ENCODE results near the gene NEGR1. TPM values are rescaled to one million over a fixed set of nuclear protein-coding genes. Genes with fewer than 3 reads are reported as not detected.

The NEGR1 gene
- polyA plus RNA-seq, 3 donors from 2014 or later: 1.7 TPM; not detected in 2

DNA sequence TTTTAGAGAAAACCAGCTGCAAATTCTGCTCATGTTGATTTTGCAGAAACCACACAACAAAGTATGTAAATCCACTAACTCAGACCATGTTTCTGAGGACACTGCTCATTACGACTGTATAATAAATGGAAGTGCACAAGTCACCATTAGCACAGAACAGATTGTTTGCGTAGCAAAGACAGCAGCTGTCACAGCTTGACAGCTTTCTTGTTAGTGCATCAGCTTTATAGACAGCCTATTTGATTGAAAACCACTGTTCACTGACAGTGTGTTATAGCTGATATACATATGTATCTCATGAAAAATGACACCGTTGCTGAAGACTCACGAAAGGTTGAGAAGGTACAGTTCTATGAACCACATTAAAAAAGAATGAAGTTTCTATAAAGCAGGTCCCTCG lies 641.3 kb downstream of the NEGR1 start:
- H3K9me3 Mint-ChIP-seq: peaks cover 0 to 36% (median 4%) of the 10 kb centered on the region in 6 donors
- no peaks in the 10 kb centered on the region for H3K4me1 Mint-ChIP-seq
- no peak overlapping the region for H3K4me3 Mint-ChIP-seq
- H3K36me3 Mint-ChIP-seq: no peaks in the 10 kb centered on the region
- H3K27ac Mint-ChIP-seq: no peak overlapping the region
- H3K27me3 Mint-ChIP-seq (ENCODE audit: low read depth in 3 of 3): peaks cover 0 to 2% (median 0%) of the 10 kb centered on the region in 3 donors
- no peak for DNase-seq

DNA sequence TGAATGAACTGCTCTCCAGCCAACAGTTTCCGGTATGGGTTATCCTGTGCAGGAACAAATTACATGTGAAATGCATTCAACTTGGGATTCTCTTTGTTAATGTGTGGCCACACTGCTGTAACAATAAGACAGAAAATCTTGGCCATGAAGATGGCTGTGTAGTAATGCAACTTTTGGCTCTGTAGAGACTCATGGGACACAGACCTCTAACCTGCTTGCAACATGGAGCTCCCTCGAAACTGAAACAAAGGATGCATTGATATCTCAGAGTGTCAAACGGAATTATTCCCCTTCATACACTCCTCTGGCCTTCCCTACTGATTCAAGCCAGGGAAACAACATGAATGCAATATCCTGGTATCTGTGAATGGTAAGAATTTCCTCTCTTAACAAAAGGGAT lies 642.2 kb downstream of the NEGR1 start:
- no peaks in the 10 kb centered on the region for H3K4me1 Mint-ChIP-seq
- no peak for DNase-seq
- H3K27me3 Mint-ChIP-seq (ENCODE audit: low read depth in 3 of 3): peaks cover 0 to 2% (median 0%) of the 10 kb centered on the region in 3 donors
- H3K9me3 Mint-ChIP-seq: peaks cover 2 to 37% (median 5%) of the 10 kb centered on the region in 6 donors
- no peak overlapping the region for H3K4me3 Mint-ChIP-seq
- no peak overlapping the region for H3K27ac Mint-ChIP-seq
- H3K36me3 Mint-ChIP-seq: no peaks in the 10 kb centered on the region

- H3K36me3 Mint-ChIP-seq: no peaks in the 10 kb centered on the region
- H3K27me3 Mint-ChIP-seq (ENCODE audit: low read depth in 3 of 3): peaks cover 0 to 1% (median 0%) of the 10 kb centered on the region in 3 donors
- H3K9me3 Mint-ChIP-seq: peaks cover 3 to 46% (median 5%) of the 10 kb centered on the region in 6 donors
- H3K4me3 Mint-ChIP-seq: no peak overlapping the region
- H3K27ac Mint-ChIP-seq: no peak overlapping the region
- DNase-seq: no peak
- no peaks in the 10 kb centered on the region for H3K4me1 Mint-ChIP-seq
Measured at GRCh38 chr1:71638081-71638766, 644.1 kb downstream of the NEGR1 start.

GRCh38 chr1:71635568-71635967 lies 646.8 kb downstream of the NEGR1 start:
- H3K4me1 Mint-ChIP-seq: no peaks in the 10 kb centered on the region
- H3K9me3 Mint-ChIP-seq: peaks cover 0 to 41% (median 4%) of the 10 kb centered on the region in 6 donors
- no peaks in the 10 kb centered on the region for H3K36me3 Mint-ChIP-seq
- H3K27me3 Mint-ChIP-seq (ENCODE audit: low read depth in 3 of 3): peaks cover 0 to 1% (median 0%) of the 10 kb centered on the region in 3 donors
- no peak overlapping the region for H3K27ac Mint-ChIP-seq
- no peak for DNase-seq
- no peak overlapping the region for H3K4me3 Mint-ChIP-seq

GRCh38 chr1:71634159-71634558 lies 648.2 kb downstream of the NEGR1 start:
- Mint-ChIP-seq H3K36me3 (no peaks in the 10 kb centered on the region), H3K27me3 (ENCODE audit: low read depth in 3 of 3) (peaks cover 0 to 1% (median 0%) of the 10 kb centered on the region in 3 donors), H3K4me3 (no peak overlapping the region), H3K9me3 (peaks cover 3 to 29% (median 5%) of the 10 kb centered on the region in 6 donors), H3K27ac (no peak overlapping the region), H3K4me1 (no peaks in the 10 kb centered on the region)
- no peak for DNase-seq

- H3K27me3 Mint-ChIP-seq (ENCODE audit: low read depth in 3 of 3): peaks cover 0 to 2% (median 1%) of the 10 kb centered on the region in 3 donors
- no peaks in the 10 kb centered on the region for H3K4me1 Mint-ChIP-seq
- no peak overlapping the region for H3K4me3 Mint-ChIP-seq
- peaks cover 3 to 22% (median 7%) of the 10 kb centered on the region in 6 donors for H3K9me3 Mint-ChIP-seq
- H3K36me3 Mint-ChIP-seq: no peaks in the 10 kb centered on the region
- no peak overlapping the region for H3K27ac Mint-ChIP-seq
- DNase-seq: no peak
Measured at GRCh38 chr1:71630073-71630472, 652.3 kb downstream of the NEGR1 start.

DNA sequence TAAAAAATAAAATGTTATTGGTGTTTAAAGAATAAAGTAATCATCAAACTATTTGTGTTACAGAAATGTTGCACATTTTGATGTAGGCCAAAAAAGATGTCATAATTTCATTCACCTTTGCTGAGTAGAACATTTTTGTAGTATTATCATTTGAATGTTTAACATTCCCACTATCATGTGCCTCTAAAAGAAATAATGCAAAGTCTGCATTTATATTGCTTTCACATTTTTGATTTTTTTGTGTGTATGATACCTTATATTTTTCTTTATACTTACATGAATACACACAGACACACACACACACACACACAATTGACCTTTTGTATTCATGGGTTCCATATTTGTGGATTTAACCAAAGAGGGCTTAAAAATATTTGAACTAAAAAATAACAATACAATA lies 657.3 kb downstream of the NEGR1 start:
- Mint-ChIP-seq H3K4me1 (no peaks in the 10 kb centered on the region), H3K36me3 (no peaks in the 10 kb centered on the region), H3K27ac (no peak overlapping the region), H3K9me3 (peaks cover 0 to 20% (median 13%) of the 10 kb centered on the region in 6 donors), H3K4me3 (no peak overlapping the region), H3K27me3 (ENCODE audit: low read depth in 3 of 3) (peaks cover 0 to 2% (median 0%) of the 10 kb centered on the region in 3 donors)
- no peak for DNase-seq

DNA sequence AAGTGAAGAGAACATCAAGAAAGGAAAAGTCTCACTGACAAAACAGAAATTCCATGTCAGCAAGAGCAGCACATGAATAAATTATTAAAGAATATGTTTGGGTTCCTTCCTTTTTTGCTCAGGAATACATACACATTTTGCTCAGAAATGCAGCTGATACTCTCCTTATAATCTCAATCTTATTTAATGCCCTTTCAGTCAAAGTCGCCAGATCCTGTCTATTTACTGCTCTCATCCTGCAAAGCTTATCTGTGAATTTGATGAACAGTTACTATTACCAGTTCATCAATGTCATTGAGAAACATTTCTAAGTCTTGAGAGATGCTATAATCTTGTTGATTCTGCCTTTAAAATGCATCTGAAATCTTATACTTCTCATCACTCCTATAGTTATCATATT lies 658.5 kb downstream of the NEGR1 start:
- DNase-seq: no peak
- peaks cover 0 to 2% (median 0%) of the 10 kb centered on the region in 3 donors for H3K27me3 Mint-ChIP-seq (ENCODE audit: low read depth in 3 of 3)
- H3K4me3 Mint-ChIP-seq: no peak overlapping the region
- peaks cover 0 to 20% (median 10%) of the 10 kb centered on the region in 6 donors for H3K9me3 Mint-ChIP-seq
- H3K4me1 Mint-ChIP-seq: no peaks in the 10 kb centered on the region
- H3K27ac Mint-ChIP-seq: no peak overlapping the region
- no peaks in the 10 kb centered on the region for H3K36me3 Mint-ChIP-seq

GRCh38 chr1:71621785-71622184 lies 660.6 kb downstream of the NEGR1 start:
- H3K36me3 Mint-ChIP-seq: no peaks in the 10 kb centered on the region

DNA sequence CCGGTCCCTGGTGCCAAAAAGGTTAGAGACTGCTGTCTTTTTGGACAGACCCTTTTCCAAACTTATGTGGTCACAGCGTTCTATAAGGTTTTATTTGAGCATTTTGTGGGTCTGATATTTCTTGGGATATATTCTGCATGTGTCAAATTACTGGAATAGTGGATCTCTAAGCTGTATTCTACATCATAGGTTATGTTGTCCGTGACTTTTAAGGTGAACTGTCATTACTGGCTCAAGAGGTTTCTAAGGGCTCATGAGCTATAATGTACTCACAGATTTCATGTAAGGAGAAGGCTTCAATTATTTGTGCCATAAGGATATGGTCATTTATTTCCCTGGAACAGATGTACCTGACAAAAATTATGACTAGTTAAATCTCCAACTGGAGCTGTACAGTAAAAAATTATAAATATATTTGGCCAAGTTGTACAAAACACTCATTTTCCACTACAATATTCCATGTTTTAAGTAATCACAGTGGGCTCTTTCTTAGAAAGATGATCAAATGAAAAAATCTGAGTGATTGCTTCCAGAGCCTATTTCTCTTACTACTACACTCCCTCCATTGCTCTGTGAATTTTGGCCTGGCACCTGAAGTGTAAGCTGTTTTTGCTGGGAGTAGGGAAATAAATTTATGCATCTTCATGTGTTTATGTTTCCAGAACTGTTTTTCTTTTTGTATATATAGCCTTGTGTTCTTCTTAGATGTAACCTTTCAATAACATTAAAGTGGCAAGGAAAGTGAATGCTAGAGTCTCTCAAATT lies 663.4 kb downstream of the NEGR1 start:
- H3K36me3 Mint-ChIP-seq: no peaks in the 10 kb centered on the region
- H3K4me1 Mint-ChIP-seq: no peaks in the 10 kb centered on the region
- DNase-seq: no peak
- H3K4me3 Mint-ChIP-seq: no peak overlapping the region
- no peak overlapping the region for H3K27ac Mint-ChIP-seq
- no peaks in the 10 kb centered on the region for H3K27me3 Mint-ChIP-seq (ENCODE audit: low read depth in 3 of 3)
- peaks cover 0 to 12% (median 6%) of the 10 kb centered on the region in 6 donors for H3K9me3 Mint-ChIP-seq

More at GRCh38 chr1:71621785-71622184, 660.6 kb downstream of the NEGR1 start:
- Mint-ChIP-seq H3K27me3 (ENCODE audit: low read depth in 3 of 3) (peaks cover 0 to 2% (median 0%) of the 10 kb centered on the region in 3 donors), H3K4me1 (no peaks in the 10 kb centered on the region), H3K9me3 (peaks cover 0 to 20% (median 10%) of the 10 kb centered on the region in 6 donors), H3K4me3 (no peak overlapping the region), H3K27ac (no peak overlapping the region)
- DNase-seq: no peak

GRCh38 chr1:71618191-71618590 lies 664.1 kb downstream of the NEGR1 start:
- no peak overlapping the region for H3K4me3 Mint-ChIP-seq
- peaks cover 0 to 13% (median 3%) of the 10 kb centered on the region in 6 donors for H3K9me3 Mint-ChIP-seq
- no peaks in the 10 kb centered on the region for H3K36me3 Mint-ChIP-seq
- H3K27ac Mint-ChIP-seq: no peak overlapping the region
- no peaks in the 10 kb centered on the region for H3K27me3 Mint-ChIP-seq (ENCODE audit: low read depth in 3 of 3)
- H3K4me1 Mint-ChIP-seq: no peaks in the 10 kb centered on the region
- no peak for DNase-seq

- Mint-ChIP-seq H3K36me3 (peaks cover 0 to 3% (median 0%) of the 10 kb centered on the region in 3 donors), H3K4me1 (no peaks in the 10 kb centered on the region), H3K27me3 (ENCODE audit: low read depth in 3 of 3) (no peaks in the 10 kb centered on the region), H3K9me3 (peaks cover 9 to 30% (median 22%) of the 10 kb centered on the region in 6 donors), H3K4me3 (no peak overlapping the region), H3K27ac (no peak overlapping the region)
- DNase-seq: no peak
Measured at GRCh38 chr1:71610476-71610875, 671.9 kb downstream of the NEGR1 start.

DNA sequence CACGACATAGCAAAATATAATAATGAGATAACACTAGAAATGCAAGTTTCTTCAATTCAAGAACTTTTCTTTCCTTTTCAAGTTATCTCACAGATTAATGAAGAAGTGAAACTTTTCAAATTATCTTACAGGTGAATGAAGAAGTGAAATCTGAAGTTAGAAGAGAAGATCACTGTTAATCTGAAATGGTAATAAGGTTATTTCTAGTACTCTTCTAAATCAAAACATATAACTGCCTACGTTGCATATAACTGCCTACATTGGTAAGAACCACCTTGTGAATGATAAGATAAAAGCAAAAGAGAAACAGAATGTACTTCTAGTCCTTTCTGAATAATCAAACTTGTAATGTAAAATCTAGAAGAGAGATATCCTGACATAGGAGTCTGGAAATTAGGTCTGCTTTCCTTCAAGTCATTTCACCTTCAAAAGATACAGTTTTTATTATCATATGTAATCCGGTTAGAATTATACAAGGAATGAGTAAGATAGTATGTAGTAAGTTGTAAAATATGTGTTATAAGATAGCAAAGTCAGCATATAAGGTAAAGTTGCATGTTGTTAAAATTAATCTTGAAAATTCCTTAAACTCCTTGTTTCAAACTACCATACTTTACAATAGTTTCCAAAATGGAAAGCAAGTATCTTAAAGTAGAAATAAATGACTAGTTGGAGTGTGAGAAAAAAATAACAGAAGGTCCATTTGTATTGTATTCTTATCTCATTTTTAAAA lies 679.1 kb downstream of the NEGR1 start:
- H3K36me3 Mint-ChIP-seq: no peaks in the 10 kb centered on the region
- H3K4me3 Mint-ChIP-seq: no peak overlapping the region
- no peaks in the 10 kb centered on the region for H3K4me1 Mint-ChIP-seq
- DNase-seq: no peak
- H3K27ac Mint-ChIP-seq: no peak overlapping the region
- peaks cover 8 to 28% (median 11%) of the 10 kb centered on the region in 6 donors for H3K9me3 Mint-ChIP-seq
- H3K27me3 Mint-ChIP-seq (ENCODE audit: low read depth in 3 of 3): peaks cover 0 to 2% (median 0%) of the 10 kb centered on the region in 3 donors

GRCh38 chr1:71600023-71600422 lies 682.3 kb downstream of the NEGR1 start:
- no peaks in the 10 kb centered on the region for H3K4me1 Mint-ChIP-seq
- no peak for DNase-seq
- H3K27me3 Mint-ChIP-seq (ENCODE audit: low read depth in 3 of 3): peaks cover 0 to 2% (median 2%) of the 10 kb centered on the region in 3 donors
- H3K36me3 Mint-ChIP-seq: no peaks in the 10 kb centered on the region
- H3K4me3 Mint-ChIP-seq: no peak overlapping the region
- peaks cover 3 to 33% (median 11%) of the 10 kb centered on the region in 6 donors for H3K9me3 Mint-ChIP-seq
- no peak overlapping the region for H3K27ac Mint-ChIP-seq
